AG09319 (cell line): ENCODE results near the gene GLI1.
"Not testable (repeated sequence)": the region's sequence is repeated elsewhere in the genome, so short reads cannot be mapped to it uniquely, and the experiment has no call there.

ENCODE experiments used
- DNase-seq: peaks from one replicate; pipeline ENCODE4 v3.0.0-alpha.2; 2010; ENCODE audit warnings: low read depth; ENCODE audit errors: extremely low read depth
- CTCF ChIP-seq: IDR thresholded peaks from 2 replicates; pipeline ENCODE4 v1.5.1; 2011; ENCODE audit warnings: low read depth, mild to moderate bottlenecking, inconsistent platforms, low read length, moderate library complexity

Gene GLI1

GRCh38 chr12:57459750-57460467 lies at the start of gene GLI1:
Gene GLI1, plus strand, starts transcription at chr12:57459785. Its CDS starts 3,907 bp downstream, at chr12:57463692.
- peak; percentile 39 for DNase-seq
- no peak for TF ChIP-seq CTCF

- DNase-seq: no peak
- no peak for TF ChIP-seq CTCF
Measured at GRCh38 chr12:57410534-57410933, 49.1 kb upstream of the GLI1 start.

- DNase-seq: not testable (repeated sequence)
Measured at GRCh38 chr12:57414160-57414559, 45.4 kb upstream of the GLI1 start.

- DNase-seq: no peak
- no peak for TF ChIP-seq CTCF
Measured at GRCh38 chr12:57415088-57415487, 44.5 kb upstream of the GLI1 start.

- no peak for DNase-seq
- no peak for TF ChIP-seq CTCF
Measured at GRCh38 chr12:57416039-57416996, 43.3 kb upstream of the GLI1 start.

- no peak for TF ChIP-seq CTCF
- no peak for DNase-seq
Measured at GRCh38 chr12:57418255-57418654, 41.3 kb upstream of the GLI1 start.

- no peak for TF ChIP-seq CTCF
- no peak for DNase-seq
Measured at GRCh38 chr12:57419495-57419894, 40.1 kb upstream of the GLI1 start.
